PC-3 (cell line): ENCODE results near the gene STRBP. TPM values are rescaled to one million over a fixed set of nuclear protein-coding genes. Genes with fewer than 3 reads are reported as not detected.

Experiments used
- ATAC-seq: fragments of 200-7000 bp; cut with Tn5 transposase; 2 replicates; pipeline ENCODE4 v1.9.1; 2020; ENCODE audit warnings: mild to moderate bottlenecking, moderate library complexity
- BruUV-seq: library from RNA; stranded (reverse); fragments of 400-500 nt; replicated peaks from 2 replicates; lab custom pipeline; 2021; lab: Mats Ljungman, UMichigan
- CTCF ChIA-PET: fragments of 300-600 bp; sonication (Branson Sonifier 250); formaldehyde crosslinking; loops from one replicate; lab custom pipeline; 2022; ENCODE audit warnings: antibody characterized with exemption; lab: Charles Lee
- POLR2A ChIA-PET: fragments of 300-600 bp; sonication (Branson Sonifier 250); formaldehyde crosslinking; loops from one replicate; lab custom pipeline; 2022; ENCODE audit warnings: antibody characterized with exemption; ENCODE audit not compliant: unreplicated experiment; lab: Charles Lee
- DNase-seq: peaks from one replicate; pipeline ENCODE4 v3.0.0-alpha.2; 2015
- H2AFZ ChIP-seq: fragments of 300-600 bp; sonication (generic); 2 replicates; pipeline ENCODE4 v1.6.0; 2016; ENCODE audit warnings: antibody characterized with exemption, low read length
- H3F3A ChIP-seq: fragments of 300-600 bp; sonication (generic); one replicate; pipeline ENCODE4 v1.6.0; 2017; ENCODE audit warnings: antibody characterized with exemption, low read length, control low read depth, mild to moderate bottlenecking; ENCODE audit not compliant: unreplicated experiment
- H3K27ac ChIP-seq: fragments of 300-600 bp; sonication (generic); 2 replicates; pipeline ENCODE4 v1.5.1; 2016; ENCODE audit warnings: mild to moderate bottlenecking, low read length
- H3K27me3 ChIP-seq: fragments of 300-600 bp; sonication (generic); 2 replicates; pipeline ENCODE4 v1.6.1; 2016; ENCODE audit warnings: low read length, mixed read lengths
- H3K36me3 ChIP-seq: fragments of 300-600 bp; sonication (generic); 2 replicates; pipeline ENCODE4 v1.6.1; 2016; ENCODE audit warnings: low read depth, mixed run types, low read length, mixed read lengths
- H3K4me1 ChIP-seq: fragments of 300-600 bp; sonication (generic); 2 replicates; pipeline ENCODE4 v1.5.1; 2016; ENCODE audit warnings: low read length; ENCODE audit not compliant: insufficient read depth
- H3K4me2 ChIP-seq: fragments of 300-600 bp; sonication (generic); 2 replicates; pipeline ENCODE4 v1.6.0; 2016; ENCODE audit warnings: low read length
- H3K4me3 ChIP-seq: fragments of 300-600 bp; sonication (generic); 2 replicates; pipeline ENCODE4 v1.5.1; 2016; ENCODE audit warnings: mild to moderate bottlenecking, low read length, mixed read lengths
- H3K79me2 ChIP-seq: fragments of 300-600 bp; sonication (generic); 2 replicates; pipeline ENCODE4 v1.6.1; 2017; ENCODE audit warnings: low read length, mixed read lengths
- H3K9ac ChIP-seq: fragments of 300-600 bp; sonication (generic); 2 replicates; pipeline ENCODE4 v1.6.0; 2016; ENCODE audit warnings: mild to moderate bottlenecking, low read length
- H3K9me2 ChIP-seq: fragments of 300-600 bp; sonication (generic); replicated peaks from 2 replicates; pipeline ENCODE4 v1.6.1; 2016; ENCODE audit warnings: mixed run types, low read length, mixed read lengths
- H3K9me3 ChIP-seq: fragments of 300-600 bp; sonication (generic); 2 replicates; pipeline ENCODE4 v1.6.1; 2016; ENCODE audit warnings: low read length, mixed read lengths
- H4K20me1 ChIP-seq: fragments of 300-600 bp; sonication (generic); 2 replicates; pipeline ENCODE4 v1.6.1; 2016; ENCODE audit warnings: low read length, mixed read lengths
- CTCF ChIP-seq: fragments of 300-600 bp; sonication (generic); conservative IDR thresholded peaks from 2 replicates; pipeline ENCODE4 v1.5.1; 2017; ENCODE audit warnings: antibody characterized with exemption, low read depth, mild to moderate bottlenecking, low read length
- EZH2 ChIP-seq: fragments of 300-600 bp; sonication (generic); IDR thresholded peaks from one replicate; pipeline ENCODE4 v1.6.1; 2017; ENCODE audit warnings: antibody characterized with exemption, mild to moderate bottlenecking, low read length; ENCODE audit not compliant: unreplicated experiment
- EZH2phosphoT487 ChIP-seq: fragments of 300-600 bp; sonication (generic); IDR thresholded peaks from 2 replicates; pipeline ENCODE4 v1.6.1; 2018; ENCODE audit warnings: mild to moderate bottlenecking, antibody characterized with exemption, low read length, borderline replicate concordance
- intact Hi-C: fragments of 100-400 bp; cut with micrococcal nuclease; formaldehyde crosslinking; loops from 2 replicates; pipeline ENCODE4 v1.9.0; 2023
- total RNA-seq: library from RNA; depleted of rRNA; stranded (reverse); fragments of >200 nt; gene quantifications from 2 replicates; pipeline ENCODE4 v1.2.3, GENCODE V29; 2014

The STRBP gene
- total RNA-seq, 1 experiment from 2014 or later, result 19.2 TPM

GRCh38 chr9:123234853-123235252 lies 33.5 kb downstream of the STRBP start:
- intact Hi-C loops, result no loop called here
- Histone ChIP-seq H4K20me1 (no peaks in the 10 kb centered on the region), H3K27ac (no peak overlapping the region), H3K4me2 (no peak overlapping the region), H3K9me2 (no peaks in the 10 kb centered on the region), H3K4me3 (no peak overlapping the region), H3K79me2 (no peaks in the 10 kb centered on the region), H3K9ac (no peak overlapping the region), H3K27me3 (no peaks in the 10 kb centered on the region), H3K9me3 (no peaks in the 10 kb centered on the region), H3K36me3 (no peaks in the 10 kb centered on the region), H3F3A (no peaks in the 10 kb centered on the region), H3K4me1 (no peaks in the 10 kb centered on the region), H2AFZ (no peak overlapping the region)
- TF ChIP-seq EZH2phosphoT487, result no peak
- TF ChIP-seq CTCF, result no peak
- no peak for TF ChIP-seq EZH2
- BruUV-seq, result no TSS peak
- DNase-seq (no peak), ATAC-seq (no peak)
- ChIA-PET POLR2A (no interaction called here), CTCF (no interaction called here)

- Histone ChIP-seq H3K4me2 (no peak overlapping the region), H3F3A (no peaks in the 10 kb centered on the region), H3K27me3 (no peaks in the 10 kb centered on the region), H3K4me1 (no peaks in the 10 kb centered on the region), H3K4me3 (no peak overlapping the region), H3K9me3 (no peaks in the 10 kb centered on the region), H3K79me2 (no peaks in the 10 kb centered on the region), H2AFZ (no peak overlapping the region), H3K36me3 (no peaks in the 10 kb centered on the region), H3K9me2 (no peaks in the 10 kb centered on the region), H3K9ac (no peak overlapping the region), H3K27ac (no peak overlapping the region), H4K20me1 (no peaks in the 10 kb centered on the region)
- ChIA-PET CTCF (no interaction called here), POLR2A (no interaction called here)
- intact Hi-C loops, result no loop called here
- DNase-seq (no peak), ATAC-seq (no peak)
- no TSS peak for BruUV-seq
- TF ChIP-seq EZH2phosphoT487 (no peak), CTCF (no peak), EZH2 (no peak)
Measured at GRCh38 chr9:123232332-123232731, 36.1 kb downstream of the STRBP start.

GRCh38 chr9:123231421-123231820 lies 37.0 kb downstream of the STRBP start:
- intact Hi-C loops, result no loop called here
- Histone ChIP-seq H3K9me3 (no peaks in the 10 kb centered on the region), H3K4me2 (no peak overlapping the region), H3K27ac (no peak overlapping the region), H3K9me2 (no peaks in the 10 kb centered on the region), H3K27me3 (no peaks in the 10 kb centered on the region), H3K36me3 (no peaks in the 10 kb centered on the region), H3K4me1 (no peaks in the 10 kb centered on the region), H3F3A (no peaks in the 10 kb centered on the region), H3K9ac (no peak overlapping the region), H3K79me2 (no peaks in the 10 kb centered on the region), H2AFZ (no peak overlapping the region), H4K20me1 (no peaks in the 10 kb centered on the region), H3K4me3 (no peak overlapping the region)
- ATAC-seq, result no peak
- CTCF ChIA-PET, result no interaction called here
- BruUV-seq, result no TSS peak
- TF ChIP-seq EZH2 (no peak), EZH2phosphoT487 (no peak), CTCF (no peak)
- DNase-seq, result no peak
- POLR2A ChIA-PET, result no interaction called here
